Neuronal stem cell (in vitro differentiated cells): ENCODE results near the gene NR5A2.

ENCODE experiments used
- DNase-seq: peaks from one replicate; pipeline ENCODE4 v3.0.0-alpha.2; 2013; ENCODE audit warnings: low spot score
- H2AFZ ChIP-seq: one replicate; pipeline ENCODE4 v1.6.1; 2013; ENCODE audit warnings: mild to moderate bottlenecking, low read length, inconsistent platforms
- H2AK5ac ChIP-seq: 2 replicates; pipeline ENCODE4 v1.6.1; 2013; ENCODE audit warnings: low read depth, mild to moderate bottlenecking, inconsistent platforms, low read length, moderate library complexity, mixed read lengths
- H2BK120ac ChIP-seq: 2 replicates; pipeline ENCODE4 v1.6.1; 2013; ENCODE audit warnings: low read depth, mild to moderate bottlenecking, inconsistent platforms, low read length, moderate library complexity, mixed read lengths
- H2BK12ac ChIP-seq: one replicate; pipeline ENCODE4 v1.6.1; 2013; ENCODE audit warnings: low read length, inconsistent platforms
- H2BK15ac ChIP-seq: 2 replicates; pipeline ENCODE4 v1.6.1; 2013; ENCODE audit warnings: mild to moderate bottlenecking, low read length, inconsistent platforms, mixed read lengths
- H2BK5ac ChIP-seq: one replicate; pipeline ENCODE4 v1.6.1; 2013; ENCODE audit warnings: inconsistent platforms, mild to moderate bottlenecking, low read length, moderate library complexity
- H3K14ac ChIP-seq: one replicate; pipeline ENCODE4 v1.6.1; 2013; ENCODE audit warnings: low read length, inconsistent platforms
- H3K18ac ChIP-seq: 2 replicates; pipeline ENCODE4 v1.6.1; 2013; ENCODE audit warnings: low read length, inconsistent platforms
- H3K23ac ChIP-seq: 2 replicates; pipeline ENCODE4 v1.6.1; 2013; ENCODE audit warnings: low read depth, mild to moderate bottlenecking, mixed read lengths, low read length, inconsistent platforms; ENCODE audit not compliant: poor library complexity
- H3K27ac ChIP-seq: replicated peaks from 3 replicates; pipeline ENCODE4 v1.5.1; 2013; ENCODE audit warnings: low read length, inconsistent platforms
- H3K27me3 ChIP-seq, 3 experiments: 2 replicates each; pipeline ENCODE4 v1.6.1; 2013; ENCODE audit warnings: low read length in 3 of 3, mild to moderate bottlenecking in 2 of 3, inconsistent platforms in 1 of 3, low read depth in 1 of 3, mixed read lengths in 1 of 3, moderate library complexity in 1 of 3; ENCODE audit not compliant: control insufficient read depth in 3 of 3, insufficient read depth in 3 of 3
- H3K36me3 ChIP-seq, 2 donors: replicated peaks in 1 of 2; 2 replicates each; pipeline ENCODE4 v1.6.1; 2013; ENCODE audit warnings: low read length in 2 of 2; ENCODE audit not compliant: control insufficient read depth in 2 of 2, insufficient read depth in 2 of 2
- H3K4ac ChIP-seq: 2 replicates; pipeline ENCODE4 v1.6.1; 2013; ENCODE audit warnings: inconsistent platforms, mild to moderate bottlenecking, low read length, moderate library complexity
- H3K4me1 ChIP-seq, 2 donors: 1 replicate in 1 of 2; 2 replicates in 1 of 2; pipeline ENCODE4 v1.6.1; 2013; ENCODE audit warnings: low read length in 2 of 2, low read depth in 1 of 2; ENCODE audit not compliant: control insufficient read depth in 2 of 2, insufficient read depth in 1 of 2
- H3K4me2 ChIP-seq: one replicate; pipeline ENCODE4 v1.6.1; 2013; ENCODE audit warnings: mild to moderate bottlenecking, low read length, inconsistent platforms; ENCODE audit not compliant: insufficient read depth, poor library complexity, severe bottlenecking
- H3K4me3 ChIP-seq, 2 donors: 2 replicates each; pipeline ENCODE4 v1.5.1; 2013; ENCODE audit warnings: low read length in 2 of 2, mild to moderate bottlenecking in 2 of 2, inconsistent platforms in 1 of 2, moderate library complexity in 1 of 2
- H3K79me1 ChIP-seq: one replicate; pipeline ENCODE4 v1.6.1; 2013; ENCODE audit warnings: low read depth, mild to moderate bottlenecking, inconsistent platforms, low read length, moderate library complexity
- H3K9ac ChIP-seq: one replicate; pipeline ENCODE4 v1.6.1; 2013; ENCODE audit warnings: mild to moderate bottlenecking, low read depth, low read length, inconsistent platforms; ENCODE audit not compliant: poor library complexity
- H3K9me3 ChIP-seq, 2 donors: replicated peaks in 1 of 2; 2 replicates each; pipeline versions ENCODE3 to v1.6.1; 2013; ENCODE audit warnings: low read length in 2 of 2, mild to moderate bottlenecking in 2 of 2, inconsistent platforms in 1 of 2, low read depth in 1 of 2, mixed read lengths in 1 of 2, moderate library complexity in 1 of 2; ENCODE audit not compliant: control insufficient read depth in 2 of 2, insufficient read depth in 1 of 2
- H4K8ac ChIP-seq: one replicate; pipeline ENCODE4 v1.6.1; 2013; ENCODE audit warnings: low read depth, mild to moderate bottlenecking, inconsistent platforms, low read length, moderate library complexity
- H4K91ac ChIP-seq: one replicate; pipeline ENCODE4 v1.6.1; 2013; ENCODE audit warnings: low read length, low read depth, mild to moderate bottlenecking, inconsistent platforms; ENCODE audit not compliant: poor library complexity
- WGBS, 2 donors: extraction: QIAGEN DNeasy Blood & Tissue Kit; methylation state at CpG; one replicate each; pipeline ENCODE4 v1.1.7; 2013; ENCODE audit warnings: missing lambda C conversion rate in 2 of 2, mixed read lengths in 1 of 2; ENCODE audit not compliant: insufficient read length in 2 of 2, insufficient replicate concordance in 1 of 2; ENCODE audit errors: extremely low coverage in 2 of 2; 5-methylcytosine and 5-hydroxymethylcytosine counted together

The NR5A2 gene

GRCh38 chr1:200172311-200172710 is 144.8 kb downstream of the NR5A2 start:
- Histone ChIP-seq H2AK5ac (no peak overlapping the region), H2BK5ac (no peak overlapping the region), H3K4me2 (no peak overlapping the region), H3K9ac (no peak overlapping the region), H3K36me3 (no peaks in the 10 kb centered on the region), H3K4ac (no peak overlapping the region), H2BK15ac (no peak overlapping the region), H2AFZ (no peak overlapping the region), H3K23ac (no peak overlapping the region), H3K4me3 (no peak overlapping the region), H3K9me3 (no peaks in the 10 kb centered on the region), H4K91ac (no peak overlapping the region), H3K27me3 (no peaks in the 10 kb centered on the region), H2BK12ac (no peak overlapping the region), H3K27ac (no peak overlapping the region), H3K18ac (no peak overlapping the region), H3K79me1 (no peaks in the 10 kb centered on the region), H3K14ac (no peak overlapping the region), H2BK120ac (no peak overlapping the region), H3K4me1 (peaks cover 5 to 19% of the 10 kb centered on the region in 2 donors), H4K8ac (no peak overlapping the region)
- WGBS, 2 donors: no CpG with 5 or more reads among the region's 4 CpGs
- no peak for DNase-seq

GRCh38 chr1:200173097-200173618 is 145.6 kb downstream of the NR5A2 start:
- H4K91ac ChIP-seq: no peak overlapping the region
- H3K36me3 ChIP-seq: no peaks in the 10 kb centered on the region
- no peak for DNase-seq
- H2AFZ ChIP-seq: no peak overlapping the region
- WGBS, 2 donors: no CpG with 5 or more reads among the region's 2 CpGs
- no peak overlapping the region for H2BK120ac ChIP-seq
- no peak overlapping the region for H2BK15ac ChIP-seq
- H2BK12ac ChIP-seq: no peak overlapping the region
- peaks cover 5 to 19% of the 10 kb centered on the region in 2 donors for H3K4me1 ChIP-seq
- H3K14ac ChIP-seq: no peak overlapping the region
- H2BK5ac ChIP-seq: no peak overlapping the region
- no peaks in the 10 kb centered on the region for H3K79me1 ChIP-seq
- H3K27me3 ChIP-seq: no peaks in the 10 kb centered on the region
- no peak overlapping the region for H3K4ac ChIP-seq
- no peak overlapping the region for H3K4me2 ChIP-seq
- no peak overlapping the region for H4K8ac ChIP-seq
- no peak overlapping the region for H3K18ac ChIP-seq
- no peaks in the 10 kb centered on the region for H3K9me3 ChIP-seq
- no peak overlapping the region for H2AK5ac ChIP-seq
- H3K27ac ChIP-seq: no peak overlapping the region
- H3K23ac ChIP-seq: no peak overlapping the region
- no peak overlapping the region for H3K4me3 ChIP-seq
- H3K9ac ChIP-seq: no peak overlapping the region

- Histone ChIP-seq H2BK15ac (no peak overlapping the region), H3K79me1 (no peaks in the 10 kb centered on the region), H2BK120ac (no peak overlapping the region)
Measured at GRCh38 chr1:200174525-200175295, 147.2 kb downstream of the NR5A2 start.

GRCh38 chr1:200176181-200176580 is 148.7 kb downstream of the NR5A2 start:
- no peak overlapping the region for H3K27ac ChIP-seq
- H2BK120ac ChIP-seq: no peak overlapping the region
- no peak overlapping the region for H3K23ac ChIP-seq
- no peak overlapping the region for H3K4me2 ChIP-seq
- peaks cover 5 to 19% of the 10 kb centered on the region in 2 donors for H3K4me1 ChIP-seq
- no peak overlapping the region for H3K14ac ChIP-seq
- H2BK12ac ChIP-seq: no peak overlapping the region
- H4K91ac ChIP-seq: no peak overlapping the region
- H3K4ac ChIP-seq: no peak overlapping the region
- no peak overlapping the region for H2AK5ac ChIP-seq
- H2BK15ac ChIP-seq: no peak overlapping the region
- H2AFZ ChIP-seq: no peak overlapping the region
- no peak overlapping the region for H3K9ac ChIP-seq
- H3K9me3 ChIP-seq: no peaks in the 10 kb centered on the region
- H3K27me3 ChIP-seq: no peaks in the 10 kb centered on the region
- DNase-seq: no peak
- no peak overlapping the region for H3K4me3 ChIP-seq
- H3K36me3 ChIP-seq: no peaks in the 10 kb centered on the region
- no peak overlapping the region for H2BK5ac ChIP-seq
- no peaks in the 10 kb centered on the region for H3K79me1 ChIP-seq
- no CpG with 5 or more reads among the region's 7 CpGs for WGBS, 2 donors
- H3K18ac ChIP-seq: no peak overlapping the region
- no peak overlapping the region for H4K8ac ChIP-seq

More at GRCh38 chr1:200174525-200175295, 147.2 kb downstream of the NR5A2 start:
- Histone ChIP-seq H2AK5ac (no peak overlapping the region), H3K9ac (no peak overlapping the region), H3K4me1 (peaks cover 5 to 19% of the 10 kb centered on the region in 2 donors), H3K27ac (no peak overlapping the region), H3K4me2 (no peak overlapping the region), H3K4me3 (no peak overlapping the region), H3K23ac (no peak overlapping the region), H3K4ac (no peak overlapping the region), H3K18ac (no peak overlapping the region), H4K8ac (no peak overlapping the region), H2AFZ (no peak overlapping the region), H3K14ac (no peak overlapping the region), H2BK5ac (no peak overlapping the region), H3K36me3 (no peaks in the 10 kb centered on the region), H3K27me3 (no peaks in the 10 kb centered on the region), H3K9me3 (no peaks in the 10 kb centered on the region), H4K91ac (no peak overlapping the region), H2BK12ac (no peak overlapping the region)
- no peak for DNase-seq
- no CpG with 5 or more reads among the region's 5 CpGs for WGBS, 2 donors
